Neural cell (in vitro differentiated cells): ENCODE results near the gene DNAAF5. TPM values are rescaled to one million over a fixed set of nuclear protein-coding genes. Genes with fewer than 3 reads are reported as not detected.

Experiments
- H2AFZ ChIP-seq: fragments of 200-600, 300-800 bp; sonication (generic), shearing (Covaris generic); 2 replicates; pipeline ENCODE4 v1.6.0; 2014; ENCODE audit warnings: low read depth, mild to moderate bottlenecking, antibody characterized with exemption, low read length, moderate library complexity
- H3F3A ChIP-seq: fragments of 200-600 bp; shearing (Covaris generic); 2 replicates; pipeline ENCODE4 v1.6.1; 2016; ENCODE audit warnings: mild to moderate bottlenecking, moderate library complexity, mixed read lengths, antibody characterized with exemption, low read length; ENCODE audit not compliant: insufficient read depth, poor library complexity, severe bottlenecking
- H3K27ac ChIP-seq: fragments of 200-600, 300-800 bp; sonication (generic), shearing (Covaris generic); 2 replicates; pipeline ENCODE4 v1.5.1; 2014; ENCODE audit warnings: mild to moderate bottlenecking, low read length, moderate library complexity
- H3K27me3 ChIP-seq: fragments of 300-800, 200-600 bp; sonication (generic), shearing (Covaris generic); 2 replicates; pipeline ENCODE4 v1.6.0; 2014; ENCODE audit warnings: mild to moderate bottlenecking, low read depth, low read length, moderate library complexity; ENCODE audit not compliant: insufficient read depth
- H3K36me3 ChIP-seq: fragments of 300-800, 200-600 bp; sonication (generic), shearing (Covaris generic); 2 replicates; pipeline ENCODE4 v1.5.1; 2014; ENCODE audit warnings: mild to moderate bottlenecking, antibody characterized with exemption, low read length, moderate library complexity; ENCODE audit not compliant: insufficient read depth
- H3K4me2 ChIP-seq: fragments of 300-800, 200-600 bp; sonication (generic), shearing (Covaris generic); 2 replicates; pipeline ENCODE4 v1.6.0; 2014; ENCODE audit warnings: mild to moderate bottlenecking, low read length
- H3K4me3 ChIP-seq: fragments of 300-800, 200-600 bp; sonication (generic), shearing (Covaris generic); 2 replicates; pipeline ENCODE4 v1.5.1; 2014; ENCODE audit warnings: mild to moderate bottlenecking, low read length, moderate library complexity
- H3K79me2 ChIP-seq: fragments of 200-600 bp; shearing (Covaris generic); replicated peaks from 2 replicates; pipeline ENCODE4 v1.6.0; 2014; ENCODE audit warnings: mild to moderate bottlenecking, low read length, moderate library complexity; ENCODE audit not compliant: insufficient read depth
- H3K9ac ChIP-seq: fragments of 300-800, 200-600 bp; sonication (generic), shearing (Covaris generic); 2 replicates; pipeline ENCODE4 v1.6.1; 2016; ENCODE audit warnings: mild to moderate bottlenecking, low read length, mixed read lengths
- H3K9me2 ChIP-seq: fragments of 200-600 bp; shearing (Covaris generic); 2 replicates; pipeline ENCODE4 v1.6.1; 2016; ENCODE audit warnings: mild to moderate bottlenecking, low read length, mixed read lengths; ENCODE audit not compliant: insufficient read depth
- H3K9me3 ChIP-seq: fragments of 200-600, 300-800 bp; sonication (generic), shearing (Covaris generic); 2 replicates; pipeline ENCODE4 v1.6.1; 2016; ENCODE audit warnings: mild to moderate bottlenecking, mixed run types, low read length, moderate library complexity, mixed read lengths
- H4K20me1 ChIP-seq: fragments of 200-600 bp; shearing (Covaris generic); 2 replicates; pipeline ENCODE4 v1.6.1; 2016; ENCODE audit warnings: mild to moderate bottlenecking, mixed run types; ENCODE audit not compliant: insufficient read depth
- EP300 ChIP-seq: fragments of 450-650 bp; conservative IDR thresholded peaks from 2 replicates; pipeline ENCODE4 v1.6.1; 2014; ENCODE audit warnings: antibody characterized with exemption, mild to moderate bottlenecking, moderate library complexity; ENCODE audit not compliant: poor library complexity, severe bottlenecking
- EZH2 ChIP-seq: fragments of 200-600, 300-800 bp; shearing (Covaris generic), sonication (generic); IDR thresholded peaks from 2 replicates; pipeline ENCODE4 v1.6.1; 2014; ENCODE audit warnings: antibody characterized with exemption, low read length, borderline replicate concordance, mild to moderate bottlenecking; ENCODE audit not compliant: insufficient read depth, poor library complexity, severe bottlenecking
- MXI1 ChIP-seq: fragments of 450-650 bp; conservative IDR thresholded peaks from 2 replicates; pipeline ENCODE4 v1.6.1; 2014; ENCODE audit warnings: antibody characterized with exemption, mild to moderate bottlenecking; ENCODE audit not compliant: poor library complexity, severe bottlenecking
- POLR2AphosphoS5 ChIP-seq: IDR thresholded peaks from 2 replicates; pipeline ENCODE4 v1.6.1; 2012
- RAD21 ChIP-seq: fragments of 450-650 bp; conservative IDR thresholded peaks from 2 replicates; pipeline ENCODE4 v1.6.1; 2014; ENCODE audit warnings: antibody characterized with exemption, mild to moderate bottlenecking, moderate library complexity
- REST ChIP-seq: IDR thresholded peaks from 2 replicates; pipeline ENCODE4 v1.6.1; 2012; ENCODE audit warnings: borderline replicate concordance
- SMC3 ChIP-seq: fragments of 450-650 bp; conservative IDR thresholded peaks from 2 replicates; pipeline ENCODE4 v1.6.1; 2014; ENCODE audit warnings: antibody characterized with exemption, mild to moderate bottlenecking, moderate library complexity; ENCODE audit not compliant: poor library complexity
- TAF1 ChIP-seq: IDR thresholded peaks from 2 replicates; pipeline ENCODE4 v1.6.1; 2012; ENCODE audit warnings: low read depth
- polyA plus RNA-seq: library from polyadenylated mRNA; depleted of rRNA; stranded (reverse); fragments of >200 nt; gene quantifications from 2 replicates; pipeline ENCODE4 v1.2.3, GENCODE V29; 2014
- TF ChIP-seq, protein P1 (sequence below): fragments of 450-650 bp; IDR thresholded peaks from 2 replicates; pipeline ENCODE4 v1.5.1; 2014; ENCODE audit warnings: antibody characterized with exemption, mild to moderate bottlenecking, moderate library complexity; ENCODE audit not compliant: poor library complexity, severe bottlenecking

The DNAAF5 gene
- polyA plus RNA-seq, 1 donor from 2014 or later, result 5.3 TPM

- H3K27me3 ChIP-seq, result no peaks in the 10 kb centered on the region
- H3K9ac ChIP-seq, result no peak overlapping the region
- H4K20me1 ChIP-seq, result no peaks in the 10 kb centered on the region
- no peaks in the 10 kb centered on the region for H3K9me3 ChIP-seq
- TF ChIP-seq SMC3, result no peak
- no peak for TF ChIP-seq EP300
- TF ChIP-seq MXI1, result no peak
- no peak for TF ChIP-seq RAD21
- no peak for TF ChIP-seq REST
- no peak for TF ChIP-seq POLR2AphosphoS5
- no peak for TF ChIP-seq TAF1
- TF ChIP-seq, protein P1, sequence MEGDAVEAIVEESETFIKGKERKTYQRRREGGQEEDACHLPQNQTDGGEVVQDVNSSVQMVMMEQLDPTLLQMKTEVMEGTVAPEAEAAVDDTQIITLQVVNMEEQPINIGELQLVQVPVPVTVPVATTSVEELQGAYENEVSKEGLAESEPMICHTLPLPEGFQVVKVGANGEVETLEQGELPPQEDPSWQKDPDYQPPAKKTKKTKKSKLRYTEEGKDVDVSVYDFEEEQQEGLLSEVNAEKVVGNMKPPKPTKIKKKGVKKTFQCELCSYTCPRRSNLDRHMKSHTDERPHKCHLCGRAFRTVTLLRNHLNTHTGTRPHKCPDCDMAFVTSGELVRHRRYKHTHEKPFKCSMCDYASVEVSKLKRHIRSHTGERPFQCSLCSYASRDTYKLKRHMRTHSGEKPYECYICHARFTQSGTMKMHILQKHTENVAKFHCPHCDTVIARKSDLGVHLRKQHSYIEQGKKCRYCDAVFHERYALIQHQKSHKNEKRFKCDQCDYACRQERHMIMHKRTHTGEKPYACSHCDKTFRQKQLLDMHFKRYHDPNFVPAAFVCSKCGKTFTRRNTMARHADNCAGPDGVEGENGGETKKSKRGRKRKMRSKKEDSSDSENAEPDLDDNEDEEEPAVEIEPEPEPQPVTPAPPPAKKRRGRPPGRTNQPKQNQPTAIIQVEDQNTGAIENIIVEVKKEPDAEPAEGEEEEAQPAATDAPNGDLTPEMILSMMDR, result no peak
- TF ChIP-seq EZH2, result no peak
- no peak overlapping the region for H3K27ac ChIP-seq
- H3K36me3 ChIP-seq, result no peaks in the 10 kb centered on the region
- H3K4me2 ChIP-seq, result no peak overlapping the region
- no peaks in the 10 kb centered on the region for H3K79me2 ChIP-seq
- H3K4me3 ChIP-seq, result no peak overlapping the region
- H3F3A ChIP-seq, result no peaks in the 10 kb centered on the region
- H3K9me2 ChIP-seq, result no peaks in the 10 kb centered on the region
- H2AFZ ChIP-seq, result no peak overlapping the region
These were observed 12.8 kb upstream of the DNAAF5 start for GRCh38 chr7:713488-714230.

DNA sequence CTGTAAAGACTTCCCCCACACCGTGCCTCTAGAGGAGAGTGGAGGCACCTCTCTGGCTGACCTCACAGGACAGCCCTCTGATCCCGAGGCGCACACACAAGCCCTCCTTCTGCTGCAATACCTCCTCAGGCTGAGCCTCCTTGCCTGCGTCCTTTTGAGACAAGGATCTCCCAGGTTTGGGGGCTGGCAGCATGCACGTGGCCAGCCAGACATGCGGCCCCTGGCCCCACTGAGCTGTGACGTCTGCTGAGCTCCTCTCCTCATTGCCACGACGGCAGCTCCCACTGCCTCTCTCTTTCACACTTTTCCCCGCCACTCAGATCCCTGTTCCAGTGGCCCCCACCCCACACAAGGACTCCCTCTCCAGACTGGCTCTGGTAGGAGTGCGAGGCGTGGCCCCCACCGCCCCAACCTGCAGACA is 12.2 kb upstream of the DNAAF5 start:
- Histone ChIP-seq H3K79me2 (no peaks in the 10 kb centered on the region), H3F3A (no peaks in the 10 kb centered on the region), H3K4me2 (no peak overlapping the region), H3K4me3 (no peak overlapping the region), H3K36me3 (no peaks in the 10 kb centered on the region), H3K27me3 (no peaks in the 10 kb centered on the region), H2AFZ (no peak overlapping the region), H4K20me1 (no peaks in the 10 kb centered on the region), H3K9me2 (no peaks in the 10 kb centered on the region), H3K27ac (no peak overlapping the region), H3K9me3 (no peaks in the 10 kb centered on the region), H3K9ac (no peak overlapping the region)
- TF ChIP-seq EP300, result no peak
- no peak for TF ChIP-seq POLR2AphosphoS5
- TF ChIP-seq EZH2, result no peak
